H1 (cell line): Measurements from ENCODE around the gene LRFN3. TPM values are rescaled to one million over a fixed set of nuclear protein-coding genes. Genes with fewer than 3 reads are reported as not detected.

Experiments used
- CTCF ChIA-PET: fragments of 300-600 bp; sonication (Branson Sonifier 250); formaldehyde crosslinking; loops from one replicate; lab custom pipeline; 2021; ENCODE audit not compliant: partially characterized antibody; lab: Charles Lee
- POLR2A ChIA-PET: fragments of 300-600 bp; sonication (Branson Sonifier 250); formaldehyde crosslinking; loops from one replicate; lab custom pipeline; 2021; ENCODE audit warnings: inconsistent platforms; ENCODE audit not compliant: partially characterized antibody; lab: Charles Lee
- DNase-seq, 2 experiments: peaks; one replicate each; pipeline versions ENCODE4 v3.0.0 to v3.0.0-alpha.2; 2010 to 2022; ENCODE audit warnings: low spot score in 2 of 2, low read depth in 1 of 2, mixed read lengths in 1 of 2
- FAIRE-seq: peaks from 2 replicates; lab custom pipeline; 2011; peaks lifted over from hg19 to GRCh38; lab: Jason Lieb, UNC
- H2AFZ ChIP-seq: 2 replicates; pipeline ENCODE4 v1.8.1; 2012; ENCODE audit warnings: low read length, inconsistent platforms
- H2AK5ac ChIP-seq: 2 replicates; pipeline ENCODE4 v1.6.1; 2013; ENCODE audit warnings: low read depth, low read length
- H2BK120ac ChIP-seq: replicated peaks from 2 replicates; pipeline ENCODE3; 2013; ENCODE audit warnings: low read depth, low read length, inconsistent platforms
- H2BK12ac ChIP-seq: 2 replicates; pipeline ENCODE4 v1.6.1; 2013; ENCODE audit warnings: low read depth, low read length
- H2BK15ac ChIP-seq: 2 replicates; pipeline ENCODE4 v1.6.1; 2013; ENCODE audit warnings: low read length
- H2BK20ac ChIP-seq: 2 replicates; pipeline ENCODE4 v1.6.1; 2013; ENCODE audit warnings: low read length
- H2BK5ac ChIP-seq: 2 replicates; pipeline ENCODE4 v1.6.1; 2013; ENCODE audit warnings: low read depth, low read length
- H3K14ac ChIP-seq: 2 replicates; pipeline ENCODE4 v1.6.1; 2013; ENCODE audit warnings: inconsistent platforms; ENCODE audit not compliant: insufficient read length
- H3K18ac ChIP-seq: 2 replicates; pipeline ENCODE4 v1.6.1; 2013; ENCODE audit warnings: low read length; ENCODE audit errors: extremely low read depth
- H3K23ac ChIP-seq: 2 replicates; pipeline ENCODE4 v1.6.1; 2013; ENCODE audit warnings: inconsistent platforms; ENCODE audit not compliant: insufficient read length
- H3K23me2 ChIP-seq: 2 replicates; pipeline ENCODE4 v1.6.1; 2013; ENCODE audit warnings: low read depth, low read length
- H3K27ac ChIP-seq: 2 replicates; pipeline ENCODE4 v1.6.1; 2011; ENCODE audit warnings: low read depth, low read length, inconsistent platforms
- H3K27me3 ChIP-seq, 4 experiments: replicated peaks in 1 of 4; 1 replicate in 1 of 4; 2 replicates in 3 of 4; pipeline versions ENCODE4 v1.6.1 to v1.8.1; 2011 to 2013; ENCODE audit warnings: low read length in 3 of 4, mild to moderate bottlenecking in 3 of 4, inconsistent platforms in 2 of 4, mixed read lengths in 2 of 4, moderate library complexity in 1 of 4; ENCODE audit not compliant: control insufficient read depth in 3 of 4, insufficient read depth in 3 of 4; ENCODE audit errors: extremely low read depth in 1 of 4
- H3K36me3 ChIP-seq, 4 experiments: 2 replicates each; pipeline versions ENCODE4 v1.6.1 to v1.8.1; 2011 to 2013; ENCODE audit warnings: mild to moderate bottlenecking in 4 of 4, low read length in 3 of 4, moderate library complexity in 2 of 4, control low read depth in 1 of 4, inconsistent platforms in 1 of 4; ENCODE audit not compliant: insufficient read depth in 4 of 4, control insufficient read depth in 2 of 4
- H3K4ac ChIP-seq: replicated peaks from 2 replicates; pipeline ENCODE3; 2013; ENCODE audit warnings: low read length, low read depth, mixed read lengths, inconsistent platforms; ENCODE audit not compliant: insufficient read length
- H3K4me1 ChIP-seq, 4 experiments: replicated peaks in 1 of 4; 1 replicate in 1 of 4; 2 replicates in 3 of 4; pipeline versions ENCODE4 v1.6.1 to v1.8.1; 2011 to 2013; ENCODE audit warnings: low read length in 3 of 4, inconsistent platforms in 2 of 4, mixed read lengths in 1 of 4; ENCODE audit not compliant: insufficient read depth in 4 of 4, control insufficient read depth in 3 of 4
- H3K4me2 ChIP-seq, 2 experiments: 2 replicates each; pipeline versions ENCODE4 v1.6.1 to v1.8.1; 2011 to 2013; ENCODE audit warnings: low read depth in 2 of 2, low read length in 2 of 2, control low read depth in 1 of 2, inconsistent platforms in 1 of 2, mild to moderate bottlenecking in 1 of 2; ENCODE audit not compliant: insufficient read depth in 1 of 2
- H3K4me3 ChIP-seq, 4 experiments: fragments of 200-600, 300-600 bp in 1 of 4; sonication (generic), shearing (Covaris generic), sonication (Bioruptor Twin) in 1 of 4; 2 replicates each; pipeline versions ENCODE4 v1.5.1 to v1.8.1; 2011 to 2016; ENCODE audit warnings: low read length in 4 of 4, low read depth in 3 of 4, control low read depth in 2 of 4, inconsistent platforms in 2 of 4, mild to moderate bottlenecking in 2 of 4, mixed read lengths in 1 of 4, moderate library complexity in 1 of 4; ENCODE audit not compliant: insufficient read depth in 2 of 4; ENCODE audit errors: extremely low read depth in 1 of 4
- H3K56ac ChIP-seq: replicated peaks from 2 replicates; pipeline ENCODE3; 2013; ENCODE audit warnings: low read depth, mild to moderate bottlenecking, mixed read lengths, low read length, inconsistent platforms; ENCODE audit not compliant: insufficient read length
- H3K79me1 ChIP-seq: 2 replicates; pipeline ENCODE4 v1.6.1; 2013; ENCODE audit warnings: low read depth, low read length, control low read depth
- H3K79me2 ChIP-seq, 2 experiments: 2 replicates each; pipeline versions ENCODE4 v1.6.1 to v1.8.1; 2012 to 2013; ENCODE audit warnings: low read length in 2 of 2, mild to moderate bottlenecking in 2 of 2, inconsistent platforms in 1 of 2; ENCODE audit not compliant: insufficient read depth in 2 of 2, control insufficient read depth in 1 of 2
- H3K9ac ChIP-seq, 4 experiments: replicated peaks in 1 of 4; 1 replicate in 1 of 4; 2 replicates in 3 of 4; pipeline versions ENCODE4 v1.6.1 to v1.8.1; 2011 to 2013; ENCODE audit warnings: low read depth in 3 of 4, low read length in 3 of 4, control low read depth in 2 of 4, mild to moderate bottlenecking in 2 of 4, moderate library complexity in 2 of 4, inconsistent platforms in 1 of 4; ENCODE audit errors: extremely low read depth in 1 of 4
- H3K9me3 ChIP-seq, 2 experiments: 2 replicates each; pipeline versions ENCODE4 v1.6.1 to v1.8.1; 2012 to 2013; ENCODE audit warnings: mild to moderate bottlenecking in 2 of 2, moderate library complexity in 2 of 2, control low read depth in 1 of 2, inconsistent platforms in 1 of 2, low read depth in 1 of 2, low read length in 1 of 2, mixed read lengths in 1 of 2; ENCODE audit not compliant: insufficient read depth in 2 of 2
- H4K20me1 ChIP-seq, 2 experiments: replicated peaks in 1 of 2; 2 replicates each; pipeline versions ENCODE3 to v1.8.1; 2011 to 2013; ENCODE audit warnings: inconsistent platforms in 2 of 2, low read length in 2 of 2, mild to moderate bottlenecking in 1 of 2; ENCODE audit not compliant: insufficient read depth in 2 of 2, control insufficient read depth in 1 of 2
- H4K5ac ChIP-seq: 2 replicates; pipeline ENCODE4 v1.6.1; 2013; ENCODE audit warnings: low read length, low read depth, mixed read lengths, inconsistent platforms; ENCODE audit not compliant: insufficient read length
- H4K8ac ChIP-seq: 2 replicates; pipeline ENCODE4 v1.8.0; 2013; ENCODE audit warnings: mild to moderate bottlenecking, moderate library complexity, low read length, inconsistent platforms; ENCODE audit not compliant: insufficient read depth; ENCODE audit errors: extremely low read depth
- H4K91ac ChIP-seq: replicated peaks from 2 replicates; pipeline ENCODE3; 2013; ENCODE audit warnings: low read length, mixed read lengths, inconsistent platforms; ENCODE audit not compliant: insufficient read length
- BRCA1 ChIP-seq: IDR thresholded peaks from 2 replicates; pipeline ENCODE4 v1.6.1; 2012; ENCODE audit warnings: low read depth, low read length, improper control_type of control experiment
- HDAC6 ChIP-seq: IDR thresholded peaks from one replicate; pipeline ENCODE4 v1.7.1; 2012; ENCODE audit warnings: low read depth, mild to moderate bottlenecking, inconsistent platforms, low read length, moderate library complexity
- KDM5A ChIP-seq: fragments of 200-600 bp; IDR thresholded peaks from 2 replicates; pipeline ENCODE4 v1.7.1; 2012; ENCODE audit warnings: mild to moderate bottlenecking, low read length, inconsistent platforms, mixed read lengths
- MAX ChIP-seq: IDR thresholded peaks from 2 replicates; pipeline ENCODE4 v1.6.1; 2012; ENCODE audit warnings: inconsistent platforms
- NRF1 ChIP-seq: IDR thresholded peaks from 2 replicates; pipeline ENCODE4 v1.6.1; 2011; ENCODE audit warnings: mild to moderate bottlenecking, low read depth, low read length, improper control_type of control experiment
- RFX5 ChIP-seq: IDR thresholded peaks from 2 replicates; pipeline ENCODE4 v1.6.1; 2011; ENCODE audit warnings: low read depth, low read length, improper control_type of control experiment, borderline replicate concordance
- SAP30 ChIP-seq: fragments of 300-600 bp; sonication (generic); IDR thresholded peaks from 2 replicates; pipeline ENCODE4 v1.7.1; 2012; ENCODE audit warnings: low read length, moderate library complexity, mild to moderate bottlenecking, inconsistent platforms; ENCODE audit not compliant: insufficient read depth, insufficient replicate concordance
- SP2 ChIP-seq: IDR thresholded peaks from 2 replicates; pipeline ENCODE4 v1.6.1; 2012; ENCODE audit warnings: mild to moderate bottlenecking, low read length, inconsistent platforms
- WGBS, 2 experiments: shearing (Covaris generic) in 1 of 2; methylation state at CpG; one replicate each; pipeline versions ENCODE4 v1.1.6 to v1.1.7; 2013 to 2015; ENCODE audit warnings: low lambda C conversion rate in 2 of 2, mixed read lengths in 2 of 2, inconsistent platforms in 1 of 2, low coverage in 1 of 2, missing lambda C conversion rate in 1 of 2; ENCODE audit not compliant: insufficient replicate concordance in 2 of 2, insufficient coverage in 1 of 2, insufficient read length in 1 of 2; ENCODE audit errors: extremely low coverage in 1 of 2, missing lambda C conversion rate in 1 of 2; 5-methylcytosine and 5-hydroxymethylcytosine counted together
- polyA plus RNA-seq, 7 experiments: library from polyadenylated mRNA; depleted of rRNA in 3 of 7; stranded (reverse) in 5 of 7; unstranded in 2 of 7; fragments of >200 nt in 5 of 7; fragments of 200-250 nt in 2 of 7; gene quantifications; 1 replicate in 5 of 7; 2 replicates in 1 of 7; 4 replicates in 1 of 7; pipeline versions ENCODE4 v1.2.1 to v1.2.3, GENCODE V29; 2011 to 2013; ENCODE audit warnings: missing spikeins in 2 of 7, mixed read lengths in 2 of 7
- total RNA-seq: library from RNA; stranded (reverse); fragmentation: NEBNext Ultra II Directional; extraction: Animal tissue kit (Norgen Biotek cat#: 25700); gene quantifications from 2 replicates; pipeline ENCODE4 v1.2.1, GENCODE V29; 2021
- TF ChIP-seq, protein P1 (sequence below): IDR thresholded peaks from 2 replicates; pipeline ENCODE4 v1.6.1; 2011; ENCODE audit warnings: low read depth, mild to moderate bottlenecking, low read length; ENCODE audit not compliant: insufficient read depth
- TF ChIP-seq, protein P2 (sequence below): IDR thresholded peaks from 2 replicates; pipeline ENCODE4 v1.6.1; 2012; ENCODE audit warnings: inconsistent platforms

LRFN3 gene
- total and polyA plus RNA-seq, 2 of the 8 experiments (the other 6 are each of a cell fraction or from before 2014, with no cell fraction given), result 4.6 to 16.8 TPM

GRCh38 chr19:35907377-35907745, 28.8 kb upstream of the LRFN3 start:
- Histone ChIP-seq H4K20me1 (no peaks in the 10 kb centered on the region), H3K79me1 (no peaks in the 10 kb centered on the region), H2BK120ac (no peak overlapping the region), H3K23me2 (peaks cover 4% of the 10 kb centered on the region; the same call in 1 of the 2 replicates), H4K91ac (no peak overlapping the region), H4K5ac (no peak overlapping the region), H3K14ac (no peak overlapping the region), H3K4me2 (no peak overlapping the region; a peak in 1 of 4 replicates), H3K27ac (no peak overlapping the region), H2AK5ac (no peak overlapping the region), H3K79me2 (no peaks in the 10 kb centered on the region), H2BK12ac (peak overlapping the region; percentile 50; the same call in 1 of the 2 replicates), H3K23ac (no peak overlapping the region), H3K36me3 (no peaks in the 10 kb centered on the region), H3K56ac (no peak overlapping the region), H3K4ac (no peak overlapping the region), H2BK5ac (peak overlapping the region; percentile 27; the same call in 1 of the 2 replicates), H3K27me3 (no peaks in the 10 kb centered on the region), H2AFZ (no peak overlapping the region), H3K9me3 (no peaks in the 10 kb centered on the region), H2BK20ac (no peak overlapping the region), H2BK15ac (0 out of 2 replicates have a peak overlapping the region, but pooled peaks have one; percentile 13), H4K8ac (no peak overlapping the region; the same call in 1 of the 2 replicates), H3K18ac (no peak overlapping the region; the same call in 1 of the 2 replicates), H3K4me1 (peaks cover 0 to 20% (median 10%) of the 10 kb centered on the region in 4 experiments; a peak in 4 of 7 replicates), H3K4me3 (no peak overlapping the region), H3K9ac (no peak overlapping the region)
- TF ChIP-seq SAP30, result no peak
- TF ChIP-seq BRCA1, result no peak
- TF ChIP-seq, protein P1, sequence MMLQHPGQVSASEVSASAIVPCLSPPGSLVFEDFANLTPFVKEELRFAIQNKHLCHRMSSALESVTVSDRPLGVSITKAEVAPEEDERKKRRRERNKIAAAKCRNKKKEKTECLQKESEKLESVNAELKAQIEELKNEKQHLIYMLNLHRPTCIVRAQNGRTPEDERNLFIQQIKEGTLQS, result no peak
- TF ChIP-seq, protein P2, sequence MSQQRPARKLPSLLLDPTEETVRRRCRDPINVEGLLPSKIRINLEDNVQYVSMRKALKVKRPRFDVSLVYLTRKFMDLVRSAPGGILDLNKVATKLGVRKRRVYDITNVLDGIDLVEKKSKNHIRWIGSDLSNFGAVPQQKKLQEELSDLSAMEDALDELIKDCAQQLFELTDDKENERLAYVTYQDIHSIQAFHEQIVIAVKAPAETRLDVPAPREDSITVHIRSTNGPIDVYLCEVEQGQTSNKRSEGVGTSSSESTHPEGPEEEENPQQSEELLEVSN, result no peak
- TF ChIP-seq RFX5, result no peak
- no peak for TF ChIP-seq MAX
- TF ChIP-seq NRF1, result no peak
- no peak for TF ChIP-seq KDM5A
- no peak for TF ChIP-seq HDAC6
- no peak for TF ChIP-seq SP2
- DNase-seq (no peak), FAIRE-seq (no peak)
- ChIA-PET POLR2A (no interaction called here), CTCF (no interaction called here)
- WGBS, 2 experiments, result 63% methylated on average over 11 of the region's 12 CpGs; no CpG with 5 or more reads in 1 of the 2 experiments
